ENCODE results near the gene PTPN9.

The PTPN9 gene

DNA sequence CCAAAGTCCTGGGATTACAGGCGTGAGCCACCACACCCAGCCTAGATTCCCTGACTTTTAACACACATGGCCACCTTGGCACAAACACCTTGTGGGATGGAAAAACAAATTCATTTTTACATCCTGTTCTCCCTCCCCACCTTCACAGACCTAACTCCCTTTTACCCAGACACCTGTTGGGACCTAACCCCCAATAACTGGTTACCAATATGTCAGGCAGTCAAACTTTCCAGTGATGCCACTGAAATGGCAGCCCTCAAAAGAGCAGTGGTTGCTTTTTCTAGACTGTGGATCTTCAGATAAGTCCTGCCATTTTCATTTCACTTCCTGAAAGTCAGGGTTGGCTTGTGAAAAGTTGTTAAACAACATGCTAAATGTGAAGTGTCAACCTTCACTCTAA is 162.5 kb downstream of the PTPN9 start:
- TF ChIP-seq, protein P1, sequence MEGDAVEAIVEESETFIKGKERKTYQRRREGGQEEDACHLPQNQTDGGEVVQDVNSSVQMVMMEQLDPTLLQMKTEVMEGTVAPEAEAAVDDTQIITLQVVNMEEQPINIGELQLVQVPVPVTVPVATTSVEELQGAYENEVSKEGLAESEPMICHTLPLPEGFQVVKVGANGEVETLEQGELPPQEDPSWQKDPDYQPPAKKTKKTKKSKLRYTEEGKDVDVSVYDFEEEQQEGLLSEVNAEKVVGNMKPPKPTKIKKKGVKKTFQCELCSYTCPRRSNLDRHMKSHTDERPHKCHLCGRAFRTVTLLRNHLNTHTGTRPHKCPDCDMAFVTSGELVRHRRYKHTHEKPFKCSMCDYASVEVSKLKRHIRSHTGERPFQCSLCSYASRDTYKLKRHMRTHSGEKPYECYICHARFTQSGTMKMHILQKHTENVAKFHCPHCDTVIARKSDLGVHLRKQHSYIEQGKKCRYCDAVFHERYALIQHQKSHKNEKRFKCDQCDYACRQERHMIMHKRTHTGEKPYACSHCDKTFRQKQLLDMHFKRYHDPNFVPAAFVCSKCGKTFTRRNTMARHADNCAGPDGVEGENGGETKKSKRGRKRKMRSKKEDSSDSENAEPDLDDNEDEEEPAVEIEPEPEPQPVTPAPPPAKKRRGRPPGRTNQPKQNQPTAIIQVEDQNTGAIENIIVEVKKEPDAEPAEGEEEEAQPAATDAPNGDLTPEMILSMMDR (IDR thresholded peaks at IDR 0.05; ENCODE audit: low read depth, low read length) = no peak
- DNase-seq (ENCODE audit: extremely low read depth, low read depth) = no peak

All from AG09319 (cell line).